ENCODE results near the gene KIF26B. TPM values are rescaled to one million over a fixed set of nuclear protein-coding genes. Genes with fewer than 3 reads are reported as not detected.

KIF26B gene
- total RNA-seq, 3 donors from 2014 or later (not counting 1 experiment from before 2014, with no cell fraction given): 0.16 to 0.96 (median 0.18) TPM

GRCh38 chr1:245301921-245302320 lies 147.1 kb downstream of the KIF26B start:
- Histone ChIP-seq H3K27me3 (ENCODE audit: control insufficient read depth, insufficient read depth, low read length) (no peaks in the 10 kb centered on the region), H3K4me3 (ENCODE audit: low read length) (no peak overlapping the region), H3K9me3 (ENCODE audit: control insufficient read depth, insufficient read depth, low read length) (no peaks in the 10 kb centered on the region), H3K36me3 (ENCODE audit: control insufficient read depth, insufficient read depth, low read length) (no peaks in the 10 kb centered on the region), H3K4me1 (ENCODE audit: control insufficient read depth, insufficient read depth, low read length) (no peaks in the 10 kb centered on the region), H3K27ac (ENCODE audit: low read length) (no peak overlapping the region)
- Mint-ChIP-seq H3K36me3 (no peaks in the 10 kb centered on the region), H3K4me1 (no peaks in the 10 kb centered on the region), H3K4me3 (no peak overlapping the region), H3K27ac (no peak overlapping the region), H3K9me3 (no peaks in the 10 kb centered on the region), H3K27me3 (ENCODE audit: low read depth in 2 of 2) (peaks cover 0 to 13% of the 10 kb centered on the region in 2 donors)
- intact Hi-C loops (cut with micrococcal nuclease): no loop called here
- ATAC-seq: no peak
- WGBS (ENCODE audit: insufficient coverage): 90% methylated on average over 4 of the region's 4 CpGs
- TF ChIP-seq CTCF (IDR thresholded peaks at IDR 0.05): no peak
- DNase-seq: no peak

GRCh38 chr1:245304698-245305097 lies 149.9 kb downstream of the KIF26B start:
- Mint-ChIP-seq H3K27ac (no peak overlapping the region), H3K4me1 (no peaks in the 10 kb centered on the region), H3K27me3 (ENCODE audit: low read depth in 2 of 2) (peaks cover 0 to 13% of the 10 kb centered on the region in 2 donors), H3K4me3 (no peak overlapping the region), H3K9me3 (no peaks in the 10 kb centered on the region), H3K36me3 (no peaks in the 10 kb centered on the region)
- intact Hi-C loops (cut with micrococcal nuclease): no loop called here
- ATAC-seq: no peak
- 88% methylated on average over 3 of the region's 3 CpGs for WGBS (ENCODE audit: insufficient coverage)
- no peaks in the 10 kb centered on the region for H3K9me3 ChIP-seq (ENCODE audit: control insufficient read depth, insufficient read depth, low read length)
- no peak for TF ChIP-seq CTCF (IDR thresholded peaks at IDR 0.05)
- no peak overlapping the region for H3K4me3 ChIP-seq (ENCODE audit: low read length)
- DNase-seq: no peak
- no peaks in the 10 kb centered on the region for H3K4me1 ChIP-seq (ENCODE audit: control insufficient read depth, insufficient read depth, low read length)
- no peaks in the 10 kb centered on the region for H3K36me3 ChIP-seq (ENCODE audit: control insufficient read depth, insufficient read depth, low read length)
- H3K27me3 ChIP-seq (ENCODE audit: control insufficient read depth, insufficient read depth, low read length): no peaks in the 10 kb centered on the region
- H3K27ac ChIP-seq (ENCODE audit: low read length): no peak overlapping the region

GRCh38 chr1:245306020-245306419 lies 151.2 kb downstream of the KIF26B start:
- no peaks in the 10 kb centered on the region for H3K9me3 ChIP-seq (ENCODE audit: control insufficient read depth, insufficient read depth, low read length)
- Mint-ChIP-seq H3K27ac (no peak overlapping the region), H3K36me3 (no peaks in the 10 kb centered on the region), H3K27me3 (ENCODE audit: low read depth in 2 of 2) (peaks cover 0 to 13% of the 10 kb centered on the region in 2 donors), H3K4me1 (peaks cover 8% of the 10 kb centered on the region in 2 donors), H3K9me3 (no peaks in the 10 kb centered on the region), H3K4me3 (no peak overlapping the region)
- WGBS (ENCODE audit: insufficient coverage): 100% methylated on average over 1 of the region's 1 CpG
- no peak overlapping the region for H3K4me3 ChIP-seq (ENCODE audit: low read length)
- H3K36me3 ChIP-seq (ENCODE audit: control insufficient read depth, insufficient read depth, low read length): no peaks in the 10 kb centered on the region
- no peaks in the 10 kb centered on the region for H3K27me3 ChIP-seq (ENCODE audit: control insufficient read depth, insufficient read depth, low read length)
- H3K4me1 ChIP-seq (ENCODE audit: control insufficient read depth, insufficient read depth, low read length): peaks cover 6% of the 10 kb centered on the region
- DNase-seq (no peak), ATAC-seq (no peak)
- no peak overlapping the region for H3K27ac ChIP-seq (ENCODE audit: low read length)
- intact Hi-C loops (cut with micrococcal nuclease): no loop called here
- TF ChIP-seq CTCF (IDR thresholded peaks at IDR 0.05): no peak
